GM18517 (cell line): ENCODE data around the gene NOVA2.

Experiments used
- ATAC-seq: cut with Tn5 transposase; IDR thresholded peaks from one replicate; pipeline ENCODE4 v1.9.1; 2021; ENCODE audit warnings: mild to moderate bottlenecking, moderate library complexity; ENCODE audit not compliant: unreplicated experiment

Gene NOVA2

GRCh38 chr19:46002678-46003275, 29.1 kb upstream of the NOVA2 start:
- no peak for ATAC-seq

- ATAC-seq, result no peak
These were observed 27.0 kb upstream of the NOVA2 start for GRCh38 chr19:46000491-46001246.

GRCh38 chr19:45999653-46000121, 26.0 kb upstream of the NOVA2 start:
- ATAC-seq, result no peak

GRCh38 chr19:45998834-45999233, 25.2 kb upstream of the NOVA2 start:
- ATAC-seq, result no peak

GRCh38 chr19:45996933-45997332, 23.3 kb upstream of the NOVA2 start:
- no peak for ATAC-seq

- no peak for ATAC-seq
These were observed 22.2 kb upstream of the NOVA2 start for GRCh38 chr19:45995715-45996385.

GRCh38 chr19:45994998-45995714, 21.5 kb upstream of the NOVA2 start, which contains the start of gene CCDC61:
CCDC61 (plus strand) TSS chr19:45995467; CDS start chr19:46003019, 7,552 bp downstream.
- peak; percentile 97 for ATAC-seq

- ATAC-seq, result peak; percentile 5
These were observed 20.9 kb upstream of the NOVA2 start for GRCh38 chr19:45994456-45994997.

GRCh38 chr19:45990113-45990728, 16.6 kb upstream of the NOVA2 start:
- no peak for ATAC-seq

GRCh38 chr19:45985321-45985720, 11.7 kb upstream of the NOVA2 start:
- ATAC-seq, result no peak

- ATAC-seq, result no peak
These were observed 7.7 kb upstream of the NOVA2 start for GRCh38 chr19:45981350-45981749.

- no peak for ATAC-seq
These were observed 4.5 kb upstream of the NOVA2 start for GRCh38 chr19:45978156-45978555.

- no peak for ATAC-seq
These were observed 2.5 kb upstream of the NOVA2 start for GRCh38 chr19:45976178-45976577.

- ATAC-seq, result no peak
These were observed 1.8 kb upstream of the NOVA2 start for GRCh38 chr19:45975306-45976070.

GRCh38 chr19:45972947-45973540, 621 bp downstream of the NOVA2 start:
- no peak for ATAC-seq

GRCh38 chr19:45972081-45972946, 1.4 kb downstream of the NOVA2 start:
- ATAC-seq, result no peak

- no peak for ATAC-seq
These were observed 2.3 kb downstream of the NOVA2 start for GRCh38 chr19:45971260-45971902.

- ATAC-seq, result no peak
These were observed 4.0 kb downstream of the NOVA2 start for GRCh38 chr19:45969676-45970075.
